Right lobe of liver (tissue), 4 donors: ENCODE data around the gene ARHGEF12.

ENCODE experiments used
- POLR2A ChIP-seq: fragments of 450-650 bp; IDR thresholded peaks from one replicate; pipeline ENCODE4 v1.6.1; 2017; ENCODE audit warnings: antibody characterized with exemption, mild to moderate bottlenecking
- TF ChIP-seq, protein P1 (sequence below), 4 donors: fragments of 200-600 bp in 3 of 4; fragments of 450-650 bp in 1 of 4; IDR thresholded peaks; one replicate each; pipeline versions ENCODE4 v1.5.1 to v1.8.0; 2016 to 2022; ENCODE audit warnings: antibody characterized with exemption in 4 of 4, mild to moderate bottlenecking in 2 of 4
- donor health status: DM: no; HTN: no; CAD: no.
- donor health status: DM: no; HTN: no; CAD: no.
- donor health status: DM: no; HTN: yes; CAD: no.

- TF ChIP-seq, protein P1, sequence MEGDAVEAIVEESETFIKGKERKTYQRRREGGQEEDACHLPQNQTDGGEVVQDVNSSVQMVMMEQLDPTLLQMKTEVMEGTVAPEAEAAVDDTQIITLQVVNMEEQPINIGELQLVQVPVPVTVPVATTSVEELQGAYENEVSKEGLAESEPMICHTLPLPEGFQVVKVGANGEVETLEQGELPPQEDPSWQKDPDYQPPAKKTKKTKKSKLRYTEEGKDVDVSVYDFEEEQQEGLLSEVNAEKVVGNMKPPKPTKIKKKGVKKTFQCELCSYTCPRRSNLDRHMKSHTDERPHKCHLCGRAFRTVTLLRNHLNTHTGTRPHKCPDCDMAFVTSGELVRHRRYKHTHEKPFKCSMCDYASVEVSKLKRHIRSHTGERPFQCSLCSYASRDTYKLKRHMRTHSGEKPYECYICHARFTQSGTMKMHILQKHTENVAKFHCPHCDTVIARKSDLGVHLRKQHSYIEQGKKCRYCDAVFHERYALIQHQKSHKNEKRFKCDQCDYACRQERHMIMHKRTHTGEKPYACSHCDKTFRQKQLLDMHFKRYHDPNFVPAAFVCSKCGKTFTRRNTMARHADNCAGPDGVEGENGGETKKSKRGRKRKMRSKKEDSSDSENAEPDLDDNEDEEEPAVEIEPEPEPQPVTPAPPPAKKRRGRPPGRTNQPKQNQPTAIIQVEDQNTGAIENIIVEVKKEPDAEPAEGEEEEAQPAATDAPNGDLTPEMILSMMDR (IDR thresholded peaks at IDR 0.05), result no peak
- no peak for TF ChIP-seq POLR2A
Observed at GRCh38 chr11:120471131-120471530, 134.9 kb downstream of the ARHGEF12 start.
